Activated CD8-positive, alpha-beta memory T cell treated with anti-CD3 and anti-CD28 coated beads, Interleukin-2, amount 50 U/mL, for 24 hours (primary cell): ENCODE data around the gene NTN1.

ENCODE experiments used
- DNase-seq: peaks from one replicate; pipeline ENCODE4 v3.0.0-alpha.2; 2020; ENCODE audit errors: extremely low read depth

Gene NTN1

DNA sequence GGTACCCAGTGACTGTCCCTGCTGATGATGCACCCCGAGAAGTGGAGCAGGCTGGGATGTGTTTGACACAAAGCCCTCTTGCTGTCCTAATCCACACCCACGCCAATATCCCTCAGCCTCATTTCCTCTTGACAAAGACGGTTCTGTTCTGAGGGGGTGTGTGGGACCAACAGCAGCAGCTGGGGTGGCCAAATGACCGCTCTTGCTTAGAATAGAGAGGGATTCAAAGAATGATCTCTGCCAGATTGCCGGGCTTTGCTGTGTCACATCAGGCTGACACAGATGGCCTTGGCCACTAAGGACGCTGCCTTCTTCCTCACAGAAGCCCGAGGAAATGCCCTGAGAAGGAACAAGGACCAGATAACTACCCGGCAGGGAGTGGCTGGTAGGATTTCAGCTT lies 250.7 kb downstream of the NTN1 start:
- no peak for DNase-seq

DNA sequence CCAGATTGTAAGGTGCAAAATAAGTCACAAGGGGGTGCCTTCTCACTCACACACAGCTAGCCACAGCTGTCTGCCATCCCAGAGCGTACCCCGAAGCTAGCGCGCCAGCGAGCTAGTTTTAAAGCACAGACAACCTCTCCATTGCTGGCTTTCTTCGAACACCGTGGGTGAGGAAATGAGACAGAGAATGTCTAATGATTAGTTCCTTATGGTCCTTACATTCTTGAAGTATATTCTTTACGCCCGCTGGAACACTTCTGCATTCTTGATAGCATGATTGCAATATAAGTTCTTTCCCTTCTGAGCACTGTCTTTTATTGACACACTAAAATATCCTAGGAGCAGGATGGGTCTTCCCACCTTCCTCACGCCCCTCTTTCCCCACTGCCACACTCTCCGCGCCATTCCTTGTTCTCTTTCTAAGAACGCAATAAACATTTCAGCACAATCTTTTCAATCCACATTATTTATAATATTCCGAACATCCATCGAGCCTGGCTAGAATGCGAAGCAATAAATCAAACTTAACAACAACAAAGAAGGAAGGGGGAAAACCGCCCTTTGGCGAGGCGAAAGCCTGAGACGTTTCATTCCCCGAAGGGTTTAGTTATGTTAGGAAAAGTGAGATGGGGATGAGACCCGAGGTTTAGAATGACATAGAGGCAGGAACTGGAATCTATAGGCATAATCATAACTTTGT lies 251.3 kb downstream of the NTN1 start:
- DNase-seq: no peak

DNA sequence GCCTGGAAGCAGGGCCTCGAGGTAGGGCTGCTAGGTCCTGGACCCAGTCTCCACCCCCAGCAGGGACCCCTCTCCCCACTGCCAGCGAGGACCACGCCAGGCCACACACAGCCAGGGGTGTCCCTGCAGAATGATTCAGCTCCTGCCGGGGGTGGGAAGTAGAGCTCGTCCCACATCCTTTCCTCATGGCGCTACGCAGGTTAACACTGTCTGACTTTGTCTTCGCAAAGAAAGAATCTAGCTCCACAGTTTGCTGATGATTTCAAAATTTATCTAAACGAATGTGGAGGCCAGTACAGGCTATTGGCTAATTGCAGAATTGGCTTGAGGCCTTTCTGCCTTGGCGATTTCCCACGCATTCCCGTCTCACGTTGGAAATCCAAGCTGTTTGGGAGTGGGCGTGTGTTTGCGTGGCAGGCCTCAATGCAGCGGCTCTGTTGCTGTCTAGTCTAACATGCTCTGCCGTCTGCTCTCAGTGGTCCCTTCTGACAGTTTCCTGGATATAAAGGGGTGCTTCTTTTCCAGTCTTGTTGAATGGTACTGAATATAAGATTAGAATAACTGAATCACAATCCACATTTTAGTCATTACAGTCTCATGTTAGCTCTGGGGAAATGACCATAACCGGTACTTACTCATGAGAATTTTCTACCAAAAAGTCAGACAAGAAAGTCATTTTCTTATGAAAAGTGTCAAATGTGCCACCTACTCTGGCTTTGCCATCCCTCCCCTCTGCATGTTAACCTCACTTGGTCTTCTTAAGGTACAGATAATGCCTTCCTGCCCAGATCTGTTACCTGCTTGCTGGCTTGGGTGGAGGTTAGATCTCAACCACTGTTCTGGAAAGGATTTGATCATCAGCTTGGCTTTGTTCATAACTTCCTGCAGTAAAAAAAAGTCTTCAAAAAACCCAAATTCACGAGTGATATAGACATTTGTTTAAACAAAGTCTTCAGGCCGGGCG lies 252.4 kb downstream of the NTN1 start:
- no peak for DNase-seq

DNA sequence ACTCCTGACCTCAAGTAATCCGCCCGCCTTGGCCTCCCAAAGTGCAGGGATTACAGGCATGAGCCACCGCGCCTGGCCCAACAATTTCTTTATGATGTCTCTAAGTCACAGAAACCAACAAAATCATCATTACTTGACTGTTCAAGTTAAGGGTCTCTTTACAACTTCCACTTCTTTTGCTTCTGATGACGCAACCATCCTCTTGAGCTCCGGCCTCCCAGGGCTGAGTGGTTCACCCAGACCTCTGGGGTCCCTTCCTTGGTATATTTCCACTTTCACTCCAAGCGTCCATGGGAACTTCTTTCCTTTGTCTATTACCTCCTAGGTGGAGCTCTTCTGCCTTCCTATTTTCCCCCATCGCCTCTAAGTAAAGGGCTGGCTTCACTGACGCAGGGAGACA lies 253.7 kb downstream of the NTN1 start:
- DNase-seq: no peak

DNA sequence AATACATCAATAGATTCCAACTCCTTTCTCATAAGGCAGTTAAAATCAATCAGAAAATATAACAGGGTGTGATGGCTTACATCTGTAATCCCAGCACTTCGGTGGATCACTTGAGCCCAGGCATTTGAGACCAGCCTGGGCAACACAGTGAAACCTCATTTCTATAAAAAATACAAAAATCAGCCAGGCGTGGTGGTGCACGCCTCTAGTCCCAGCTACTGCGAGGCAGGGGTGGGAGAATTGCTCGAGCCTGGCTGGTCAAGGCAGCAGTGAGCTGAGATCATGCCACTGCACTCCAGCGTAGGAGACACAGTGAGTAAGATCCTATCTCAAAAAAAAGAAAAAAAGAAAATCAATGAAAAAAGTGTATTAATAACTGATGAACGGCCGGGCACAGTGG lies 258.6 kb downstream of the NTN1 start:
- no peak for DNase-seq

DNA sequence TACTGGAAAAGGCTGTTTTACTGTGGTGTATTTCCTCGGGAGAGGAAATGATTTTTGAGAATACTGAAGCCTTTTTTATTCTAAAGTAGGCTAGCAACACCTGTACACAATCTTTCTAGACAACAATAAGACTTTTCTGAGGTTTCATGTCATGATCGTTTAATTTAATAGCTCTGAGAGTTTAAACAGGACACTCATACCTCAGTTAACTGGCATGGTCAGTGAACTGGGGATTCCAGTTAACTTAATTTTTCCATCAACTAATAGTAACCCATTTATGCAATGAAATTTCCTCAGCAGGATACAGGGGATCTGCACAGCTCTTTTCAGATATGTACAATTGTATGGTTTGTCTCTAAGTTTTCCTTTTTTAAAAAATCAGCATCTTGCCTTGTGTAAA lies 262.6 kb downstream of the NTN1 start:
- DNase-seq: no peak

DNA sequence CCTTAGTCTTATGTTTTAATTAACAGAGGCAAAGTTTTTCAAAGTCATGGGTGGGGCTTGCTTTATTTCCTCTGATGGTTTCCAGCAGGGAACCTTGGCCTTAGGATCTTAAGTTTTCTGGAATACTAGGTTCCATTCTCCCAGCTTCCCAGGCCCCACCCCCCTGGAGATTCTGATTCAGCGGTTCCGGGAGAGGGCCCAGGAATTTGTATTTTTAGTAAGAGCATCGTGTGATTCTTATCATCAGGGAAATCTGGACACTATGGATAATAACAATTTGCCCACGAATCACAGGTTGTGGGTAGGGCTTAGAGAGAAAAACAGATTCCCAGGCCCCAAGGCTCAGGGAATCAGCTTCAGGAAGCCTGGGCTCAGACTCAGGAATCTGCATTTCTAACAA lies 263.6 kb downstream of the NTN1 start:
- DNase-seq: no peak

DNA sequence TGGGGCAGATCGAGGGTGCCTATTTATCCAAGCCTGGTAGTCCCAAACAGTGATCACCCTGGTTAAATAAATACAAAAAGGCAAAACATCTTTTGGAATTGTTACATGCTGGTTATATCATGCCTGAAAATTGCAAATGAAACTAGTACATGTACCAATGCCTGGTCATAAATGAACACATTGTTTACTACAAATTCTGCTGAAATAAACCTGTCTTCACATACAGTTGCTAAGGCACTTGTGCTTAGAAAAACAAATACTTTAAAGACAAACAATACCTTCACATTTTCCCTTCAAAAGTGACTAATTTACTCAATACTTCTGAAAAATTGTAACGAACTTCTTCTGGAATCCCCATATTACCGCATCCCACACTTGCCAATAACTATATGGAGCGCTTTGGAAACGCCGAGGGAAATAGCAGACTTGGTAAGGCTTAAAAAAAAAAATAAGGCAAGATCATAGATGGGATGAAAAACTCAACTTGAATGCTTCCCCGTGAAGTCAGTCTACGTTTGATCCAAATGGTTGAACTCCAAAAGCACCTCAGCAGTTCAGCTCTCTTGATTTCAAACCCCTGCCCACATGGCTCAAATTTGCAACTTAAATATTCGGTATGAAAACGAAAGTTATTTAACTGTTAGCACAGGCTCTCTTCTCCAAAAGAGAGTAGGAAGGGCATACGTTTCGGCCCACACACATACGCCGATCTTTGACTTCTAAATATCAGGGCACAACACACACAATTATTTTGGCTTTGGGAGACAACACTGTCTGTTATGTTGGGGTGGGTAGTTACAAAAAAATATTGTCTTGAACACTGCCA lies 264.5 kb downstream of the NTN1 start:
- DNase-seq: no peak

DNA sequence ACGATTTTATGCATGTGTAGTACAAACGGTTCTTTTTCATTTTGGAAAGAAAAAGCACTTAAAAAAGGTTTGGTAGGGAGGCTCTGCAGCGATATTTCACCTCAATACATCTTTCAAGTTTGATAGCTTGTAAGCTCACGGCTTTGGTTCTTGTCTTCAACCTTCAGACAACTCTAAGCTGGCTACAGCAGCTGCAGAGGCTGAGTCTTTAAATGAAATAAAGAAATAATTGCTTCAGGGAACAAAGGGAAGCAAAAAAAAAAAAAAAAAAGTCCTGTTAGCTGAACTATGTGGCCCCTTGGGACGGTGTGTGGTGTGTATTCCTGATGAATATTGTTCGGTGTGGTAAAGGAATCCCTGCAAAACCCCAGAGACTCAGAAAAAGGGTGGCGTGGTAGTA lies 265.1 kb downstream of the NTN1 start:
- DNase-seq: no peak

DNA sequence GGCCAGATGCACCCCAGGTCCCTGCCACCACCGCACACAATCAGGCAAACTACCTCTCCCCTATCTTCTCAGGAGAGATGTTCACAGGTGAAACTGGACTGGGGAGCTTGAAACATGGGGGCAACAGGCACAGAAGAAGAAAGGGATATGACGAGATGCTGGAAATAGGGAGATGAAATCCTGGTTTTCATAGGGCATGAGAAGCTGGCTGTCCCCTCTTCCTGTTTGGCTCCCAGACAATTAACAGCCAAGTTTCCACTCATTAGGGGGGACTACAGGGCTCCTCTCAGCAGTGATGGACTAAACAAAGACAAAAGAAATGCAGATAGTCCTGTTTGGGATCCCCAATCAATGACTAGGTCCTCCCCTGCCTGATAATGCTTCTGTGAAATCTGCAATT lies 266.0 kb downstream of the NTN1 start:
- no peak for DNase-seq

DNA sequence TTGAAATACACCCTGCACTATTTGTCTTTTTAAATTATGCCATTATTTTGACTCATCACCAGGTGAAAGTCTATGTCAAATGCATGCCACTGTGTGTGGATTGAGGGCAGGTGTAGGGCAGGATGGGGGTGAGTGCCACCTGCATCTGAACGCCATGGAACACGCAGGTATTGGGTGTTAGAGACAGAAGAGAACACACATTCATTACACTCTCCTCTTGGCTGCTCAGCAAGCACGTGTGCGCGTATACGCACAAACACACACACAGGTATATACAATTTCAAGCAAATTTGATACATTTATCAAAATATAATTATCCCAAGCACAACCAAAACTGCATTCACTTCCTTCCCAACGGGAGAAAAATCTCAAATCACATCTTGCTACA lies 268.9 kb downstream of the NTN1 start:
- DNase-seq: no peak

DNA sequence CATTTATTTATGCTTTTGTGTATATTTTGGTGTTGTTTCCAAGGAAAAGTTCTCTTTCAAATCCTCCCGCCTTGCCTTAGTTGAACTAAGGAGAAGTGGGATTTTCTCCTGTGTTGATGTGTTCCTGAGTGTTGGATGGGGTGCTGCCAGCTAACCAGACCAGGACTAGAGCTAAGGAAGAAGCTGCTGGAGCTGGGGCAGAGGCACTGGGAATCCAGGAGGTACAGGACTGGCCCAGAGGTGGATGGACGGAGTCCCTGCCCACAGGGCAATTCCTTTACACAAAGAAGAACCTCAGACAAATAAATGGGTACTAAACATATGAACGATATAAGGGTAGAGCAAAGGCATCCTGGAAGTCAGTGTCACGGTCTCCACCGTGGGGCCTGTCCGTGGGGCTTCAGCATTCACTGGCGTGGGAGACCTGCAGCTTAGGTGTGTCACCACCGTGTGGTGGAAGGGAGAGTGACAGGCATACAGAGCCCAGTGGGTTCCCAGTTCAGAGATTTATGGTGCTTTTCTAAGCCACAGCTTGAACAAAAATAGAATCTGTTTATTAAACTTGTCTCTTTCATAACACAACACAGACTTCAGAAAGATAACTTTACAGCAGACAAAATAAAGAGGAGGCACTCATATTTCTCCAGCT lies 270.7 kb downstream of the NTN1 start:
- DNase-seq: no peak

DNA sequence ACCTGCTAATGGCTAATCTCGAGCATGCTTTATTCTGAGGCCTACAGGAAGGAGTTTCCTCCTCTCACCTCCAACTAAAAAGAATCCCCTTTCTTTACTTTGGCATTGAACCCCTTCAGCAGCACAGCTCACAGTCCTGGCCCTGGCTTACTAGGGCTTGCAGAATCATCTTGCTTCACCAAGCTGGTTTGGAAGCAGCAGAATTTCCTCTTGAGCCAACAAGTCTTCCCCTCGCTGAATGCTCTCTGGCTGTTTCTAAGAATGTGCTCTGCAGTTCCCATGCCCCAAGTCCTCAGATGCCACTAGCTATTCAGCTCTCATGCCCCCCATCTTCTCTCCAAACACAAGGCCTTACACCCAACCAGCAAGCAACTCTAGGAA lies 271.2 kb downstream of the NTN1 start:
- no peak for DNase-seq
